ENCODE measurements around the gene FLII.

DNA sequence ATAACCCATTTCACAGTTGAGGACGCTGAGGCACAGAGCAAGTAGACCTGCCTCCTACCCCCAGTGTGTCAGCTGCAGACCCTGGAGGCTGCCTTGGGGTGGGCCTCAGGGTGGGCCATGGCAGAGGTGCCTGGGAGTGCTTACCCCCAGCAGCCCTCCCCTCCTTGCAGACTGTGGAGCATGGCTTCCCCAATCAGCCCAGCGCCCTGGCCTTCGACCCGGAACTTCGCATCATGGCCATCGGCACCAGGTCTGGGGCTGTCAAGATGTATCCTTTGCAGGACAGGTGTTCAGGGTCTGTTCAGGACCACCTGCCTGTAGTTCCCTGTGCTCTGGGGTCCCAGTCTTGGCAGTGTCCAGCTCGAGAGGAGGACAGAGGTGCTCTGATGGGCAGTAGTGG lies 28.8 kb downstream of the FLII start:
- TF ChIP-seq, protein P1, sequence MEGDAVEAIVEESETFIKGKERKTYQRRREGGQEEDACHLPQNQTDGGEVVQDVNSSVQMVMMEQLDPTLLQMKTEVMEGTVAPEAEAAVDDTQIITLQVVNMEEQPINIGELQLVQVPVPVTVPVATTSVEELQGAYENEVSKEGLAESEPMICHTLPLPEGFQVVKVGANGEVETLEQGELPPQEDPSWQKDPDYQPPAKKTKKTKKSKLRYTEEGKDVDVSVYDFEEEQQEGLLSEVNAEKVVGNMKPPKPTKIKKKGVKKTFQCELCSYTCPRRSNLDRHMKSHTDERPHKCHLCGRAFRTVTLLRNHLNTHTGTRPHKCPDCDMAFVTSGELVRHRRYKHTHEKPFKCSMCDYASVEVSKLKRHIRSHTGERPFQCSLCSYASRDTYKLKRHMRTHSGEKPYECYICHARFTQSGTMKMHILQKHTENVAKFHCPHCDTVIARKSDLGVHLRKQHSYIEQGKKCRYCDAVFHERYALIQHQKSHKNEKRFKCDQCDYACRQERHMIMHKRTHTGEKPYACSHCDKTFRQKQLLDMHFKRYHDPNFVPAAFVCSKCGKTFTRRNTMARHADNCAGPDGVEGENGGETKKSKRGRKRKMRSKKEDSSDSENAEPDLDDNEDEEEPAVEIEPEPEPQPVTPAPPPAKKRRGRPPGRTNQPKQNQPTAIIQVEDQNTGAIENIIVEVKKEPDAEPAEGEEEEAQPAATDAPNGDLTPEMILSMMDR (conservative IDR thresholded peaks at IDR 0.05; ENCODE audit: low read depth, low read length), result no peak
- no peak for TF ChIP-seq EZH2 (IDR thresholded peaks at IDR 0.05; ENCODE audit: borderline replicate concordance, low read depth, low read length, poor library complexity, severe bottlenecking)

All from A673 (cell line).